GM19238 (cell line): ENCODE results near the gene FDX2.
"Not testable (repeated sequence)": the region's sequence is repeated elsewhere in the genome, so short reads cannot be mapped to it uniquely, and the experiment has no call there.

Experiments used
- DNase-seq: peaks from one replicate; pipeline ENCODE4 v3.0.0; 2011; ENCODE audit warnings: low spot score; ENCODE audit not compliant: insufficient read length

Gene FDX2

DNA sequence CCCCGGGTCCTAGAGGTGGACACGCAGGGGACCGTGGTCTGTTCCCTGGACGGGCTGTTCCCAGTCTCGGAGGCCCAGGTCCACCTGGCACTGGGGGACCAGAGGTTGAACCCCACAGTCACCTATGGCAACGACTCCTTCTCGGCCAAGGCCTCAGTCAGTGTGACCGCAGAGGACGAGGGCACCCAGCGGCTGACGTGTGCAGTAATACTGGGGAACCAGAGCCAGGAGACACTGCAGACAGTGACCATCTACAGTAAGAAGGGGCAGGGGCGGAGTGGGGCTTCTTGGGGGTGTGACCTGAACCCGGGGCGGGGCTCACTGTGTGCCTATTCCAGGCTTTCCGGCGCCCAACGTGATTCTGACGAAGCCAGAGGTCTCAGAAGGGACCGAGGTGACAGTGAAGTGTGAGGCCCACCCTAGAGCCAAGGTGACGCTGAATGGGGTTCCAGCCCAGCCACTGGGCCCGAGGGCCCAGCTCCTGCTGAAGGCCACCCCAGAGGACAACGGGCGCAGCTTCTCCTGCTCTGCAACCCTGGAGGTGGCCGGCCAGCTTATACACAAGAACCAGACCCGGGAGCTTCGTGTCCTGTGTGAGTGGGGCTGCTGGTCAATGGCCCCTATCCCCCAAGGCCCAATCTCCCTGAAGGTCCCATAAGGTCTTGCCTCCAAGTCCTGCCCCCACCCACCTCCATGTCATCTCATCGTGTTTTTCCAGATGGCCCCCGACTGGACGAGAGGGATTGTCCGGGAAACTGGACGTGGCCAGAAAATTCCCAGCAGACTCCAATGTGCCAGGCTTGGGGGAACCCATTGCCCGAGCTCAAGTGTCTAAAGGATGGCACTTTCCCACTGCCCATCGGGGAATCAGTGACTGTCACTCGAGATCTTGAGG is 31.5 kb downstream of the FDX2 start:
- no peak for DNase-seq

GRCh38 chr19:10283301-10284064 is 32.3 kb downstream of the FDX2 start:
- no peak for DNase-seq

GRCh38 chr19:10282043-10282442 is 33.8 kb downstream of the FDX2 start:
- DNase-seq, result not testable (repeated sequence)

- DNase-seq, result no peak
These were observed 35.9 kb downstream of the FDX2 start for GRCh38 chr19:10279737-10280442.

- no peak for DNase-seq
These were observed 36.9 kb downstream of the FDX2 start for GRCh38 chr19:10278935-10279334.

- no peak for DNase-seq
These were observed 37.8 kb downstream of the FDX2 start for GRCh38 chr19:10277795-10278589.

DNA sequence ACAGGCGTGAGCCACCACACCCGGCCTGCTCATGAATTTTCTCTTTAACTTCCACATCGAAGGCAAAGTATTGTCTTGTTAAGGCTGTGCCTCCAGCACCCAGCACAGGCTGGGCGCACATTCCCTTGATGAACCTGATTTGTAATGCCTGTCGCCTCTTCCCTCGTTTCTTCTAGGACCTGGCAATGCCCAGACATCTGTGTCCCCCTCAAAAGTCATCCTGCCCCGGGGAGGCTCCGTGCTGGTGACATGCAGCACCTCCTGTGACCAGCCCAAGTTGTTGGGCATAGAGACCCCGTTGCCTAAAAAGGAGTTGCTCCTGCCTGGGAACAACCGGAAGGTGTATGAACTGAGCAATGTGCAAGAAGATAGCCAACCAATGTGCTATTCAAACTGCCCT is 41.2 kb downstream of the FDX2 start:
- no peak for DNase-seq

GRCh38 chr19:10271543-10272086 is 44.2 kb downstream of the FDX2 start:
- DNase-seq, result peak; percentile 56

DNA sequence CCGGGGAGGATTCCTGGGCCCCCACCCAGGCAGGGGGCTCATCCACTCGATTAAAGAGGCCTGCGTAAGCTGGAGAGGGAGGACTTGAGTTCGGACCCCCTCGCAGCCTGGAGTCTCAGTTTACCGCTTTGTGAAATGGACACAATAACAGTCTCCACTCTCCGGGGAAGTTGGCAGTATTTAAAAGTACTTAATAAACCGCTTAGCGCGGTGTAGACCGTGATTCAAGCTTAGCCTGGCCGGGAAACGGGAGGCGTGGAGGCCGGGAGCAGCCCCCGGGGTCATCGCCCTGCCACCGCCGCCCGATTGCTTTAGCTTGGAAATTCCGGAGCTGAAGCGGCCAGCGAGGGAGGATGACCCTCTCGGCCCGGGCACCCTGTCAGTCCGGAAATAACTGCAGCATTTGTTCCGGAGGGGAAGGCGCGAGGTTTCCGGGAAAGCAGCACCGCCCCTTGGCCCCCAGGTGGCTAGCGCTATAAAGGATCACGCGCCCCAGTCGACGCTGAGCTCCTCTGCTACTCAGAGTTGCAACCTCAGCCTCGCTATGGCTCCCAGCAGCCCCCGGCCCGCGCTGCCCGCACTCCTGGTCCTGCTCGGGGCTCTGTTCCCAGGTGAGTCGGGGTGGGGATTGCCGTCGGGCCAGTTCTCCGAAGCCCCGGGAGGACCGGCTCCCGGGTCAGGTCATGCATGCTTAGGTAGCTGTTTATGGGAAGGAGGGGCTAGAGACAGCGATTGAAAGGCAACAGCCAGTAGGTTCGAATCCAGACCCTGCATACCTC is 45.0 kb downstream of the FDX2 start, which contains the start of gene ICAM1:
TSS of gene ICAM1 (plus strand) at position 505 of the 779 bp plus-strand sequence. CDS start at position 545, 40 bp downstream.
- peak; percentile 67 for DNase-seq

GRCh38 chr19:10270180-10270615 is 45.6 kb downstream of the FDX2 start:
- DNase-seq, result peak; percentile 43

- peak; percentile 70 for DNase-seq
These were observed 46.3 kb downstream of the FDX2 start for GRCh38 chr19:10269333-10270179.

DNA sequence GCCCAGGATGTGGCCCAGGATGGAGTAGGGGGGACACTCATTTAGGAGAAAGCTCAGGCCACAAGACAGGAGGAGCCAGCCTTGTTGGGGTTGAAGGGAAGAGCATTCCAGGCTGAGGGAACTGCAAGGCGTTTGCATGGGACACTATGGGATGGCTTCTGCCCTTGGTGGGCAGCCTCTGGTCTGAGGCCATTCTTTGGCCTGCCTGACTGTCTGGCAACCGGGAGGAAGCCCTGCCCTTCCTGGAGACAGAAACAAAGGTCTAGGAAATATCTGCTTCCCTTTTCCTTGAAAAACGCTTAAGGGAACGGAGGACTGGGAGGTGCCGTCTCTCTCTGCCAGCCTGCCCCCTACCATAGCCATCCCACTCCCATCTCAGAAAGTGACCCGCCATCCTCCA is 47.7 kb downstream of the FDX2 start:
- DNase-seq, result no peak

DNA sequence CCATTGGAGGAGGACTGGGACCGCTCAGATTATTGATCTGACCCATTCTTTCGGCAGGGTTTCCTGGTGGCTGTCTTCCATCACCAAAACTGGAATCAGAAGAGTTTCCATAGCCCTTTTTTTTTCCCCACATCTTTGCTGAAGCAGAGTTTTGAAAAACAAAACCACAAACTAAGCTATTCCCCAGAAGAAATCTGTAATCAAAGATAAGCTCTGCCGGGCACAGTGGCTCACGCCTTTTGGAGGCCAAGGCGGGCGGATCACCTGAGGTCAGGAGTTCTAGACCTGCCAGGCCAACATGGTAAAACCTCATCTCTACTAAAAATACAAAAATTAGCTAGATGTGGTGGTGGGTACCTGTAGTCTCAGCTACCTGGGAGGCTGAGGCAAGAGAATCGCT is 49.1 kb downstream of the FDX2 start:
- DNase-seq, result no peak

DNA sequence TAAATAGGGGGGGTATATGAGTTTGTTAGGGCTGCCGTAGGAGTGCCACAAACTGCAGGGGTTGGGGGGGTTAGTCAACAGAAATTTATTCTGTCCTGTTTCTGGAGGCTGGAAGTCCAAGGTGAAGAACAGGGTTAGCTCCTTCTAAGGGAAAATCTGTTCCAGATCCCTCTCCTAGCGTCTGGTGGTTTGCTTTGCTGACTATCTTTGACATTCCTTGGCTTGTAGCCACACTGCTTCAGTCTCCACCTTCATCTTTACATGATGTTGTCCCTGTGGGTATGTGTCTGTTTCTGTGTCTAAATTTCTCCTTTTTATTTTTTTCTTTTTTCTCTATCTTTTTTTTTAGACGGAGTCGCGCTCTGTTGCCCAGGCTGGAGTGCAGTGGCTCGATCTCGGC is 53.0 kb downstream of the FDX2 start:
- no peak for DNase-seq

GRCh38 chr19:10260141-10260584 is 55.7 kb downstream of the FDX2 start:
- DNase-seq, result no peak
